Coronary artery (tissue), 2 donors: ENCODE results near the gene SYT14.
"Not testable (repeated sequence)": the region's sequence is repeated elsewhere in the genome, so short reads cannot be mapped to it uniquely, and the experiment has no call there.

Experiments
- DNase-seq: peaks from one replicate; pipeline ENCODE4 v3.0.0-alpha.2; 2017; ENCODE audit warnings: low spot score
- H3K27ac ChIP-seq, 2 donors: fragments of 200-600 bp; sonication (generic); one replicate each; pipeline ENCODE4 v1.5.1; 2016 to 2019
- H3K4me3 ChIP-seq: fragments of 200-600 bp; sonication (generic); 2 replicates; pipeline ENCODE4 v1.5.1; 2016; ENCODE audit warnings: mild to moderate bottlenecking, moderate library complexity
- CTCF ChIP-seq: fragments of 200-600 bp; sonication (generic); IDR thresholded peaks from one replicate; pipeline ENCODE4 v1.5.1; 2019; ENCODE audit warnings: antibody characterized with exemption

SYT14 gene

GRCh38 chr1:210025870-210026269 is 87.9 kb downstream of the SYT14 start:
- no peak for DNase-seq
- TF ChIP-seq CTCF, result no peak

GRCh38 chr1:210027994-210028393 is 90.0 kb downstream of the SYT14 start:
- DNase-seq, result no peak
- no peak for TF ChIP-seq CTCF
- no peak overlapping the region for H3K4me3 ChIP-seq
- no peak overlapping the region for H3K27ac ChIP-seq

More at GRCh38 chr1:210025870-210026269, 87.9 kb downstream of the SYT14 start:
- Histone ChIP-seq H3K27ac (no peak overlapping the region), H3K4me3 (no peak overlapping the region)

GRCh38 chr1:210031473-210031872 is 93.5 kb downstream of the SYT14 start:
- no peak for TF ChIP-seq CTCF

GRCh38 chr1:210043058-210043457 is 105.0 kb downstream of the SYT14 start:
- no peak for TF ChIP-seq CTCF
- H3K4me3 ChIP-seq, result no peak overlapping the region
- no peak overlapping the region for H3K27ac ChIP-seq
- DNase-seq, result no peak

More at GRCh38 chr1:210031473-210031872, 93.5 kb downstream of the SYT14 start:
- no peak for DNase-seq
- Histone ChIP-seq H3K27ac (no peak overlapping the region), H3K4me3 (no peak overlapping the region)

GRCh38 chr1:210049616-210050015 is 111.6 kb downstream of the SYT14 start:
- TF ChIP-seq CTCF, result no peak
- Histone ChIP-seq H3K4me3 (no peak overlapping the region), H3K27ac (no peak overlapping the region)
- no peak for DNase-seq

GRCh38 chr1:210050491-210050890 is 112.5 kb downstream of the SYT14 start:
- not testable (repeated sequence) for DNase-seq, H3K4me3 ChIP-seq

GRCh38 chr1:210053126-210053525 is 115.1 kb downstream of the SYT14 start:
- no peak overlapping the region for H3K4me3 ChIP-seq
- TF ChIP-seq CTCF, result no peak
- no peak for DNase-seq
- no peak overlapping the region for H3K27ac ChIP-seq

More at GRCh38 chr1:210050491-210050890, 112.5 kb downstream of the SYT14 start:
- not testable (repeated sequence) for H3K27ac ChIP-seq

- Histone ChIP-seq H3K4me3 (no peak overlapping the region), H3K27ac (no peak overlapping the region)
- no peak for TF ChIP-seq CTCF
- DNase-seq, result no peak
Observed at GRCh38 chr1:210057593-210057992, 119.6 kb downstream of the SYT14 start.
